GM18909 (cell line): ENCODE results near the gene KCNT1.

ENCODE experiments used
- ATAC-seq: cut with Tn5 transposase; IDR thresholded peaks from one replicate; pipeline ENCODE4 v1.9.1; 2021; ENCODE audit warnings: mild to moderate bottlenecking; ENCODE audit not compliant: unreplicated experiment, poor library complexity

KCNT1 gene

GRCh38 chr9:135774794-135775525, 73.0 kb downstream of the KCNT1 start:
- no peak for ATAC-seq

DNA sequence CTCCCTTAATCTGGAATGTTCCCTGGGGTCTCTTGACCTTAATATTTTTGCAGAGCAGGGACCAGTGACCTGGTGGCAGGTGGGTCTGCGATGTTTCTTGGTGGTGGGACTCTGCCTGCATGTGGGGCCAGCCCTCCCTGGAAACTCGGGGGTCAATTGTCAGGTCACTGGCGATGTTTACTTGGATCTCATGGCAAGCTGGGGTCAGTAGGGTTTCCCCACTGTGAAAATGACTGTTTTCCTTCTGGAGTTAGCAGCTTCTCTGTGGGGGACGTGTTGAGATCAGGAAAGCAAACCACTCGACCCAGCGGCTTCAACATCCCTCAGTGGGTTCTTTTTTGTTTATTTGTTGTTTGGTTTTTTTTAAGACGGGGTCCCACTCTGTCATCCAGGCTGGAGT, 73.9 kb downstream of the KCNT1 start:
- no peak for ATAC-seq

GRCh38 chr9:135776893-135777622, 75.1 kb downstream of the KCNT1 start:
- ATAC-seq: no peak

GRCh38 chr9:135777623-135778177, 75.7 kb downstream of the KCNT1 start:
- ATAC-seq: no peak

DNA sequence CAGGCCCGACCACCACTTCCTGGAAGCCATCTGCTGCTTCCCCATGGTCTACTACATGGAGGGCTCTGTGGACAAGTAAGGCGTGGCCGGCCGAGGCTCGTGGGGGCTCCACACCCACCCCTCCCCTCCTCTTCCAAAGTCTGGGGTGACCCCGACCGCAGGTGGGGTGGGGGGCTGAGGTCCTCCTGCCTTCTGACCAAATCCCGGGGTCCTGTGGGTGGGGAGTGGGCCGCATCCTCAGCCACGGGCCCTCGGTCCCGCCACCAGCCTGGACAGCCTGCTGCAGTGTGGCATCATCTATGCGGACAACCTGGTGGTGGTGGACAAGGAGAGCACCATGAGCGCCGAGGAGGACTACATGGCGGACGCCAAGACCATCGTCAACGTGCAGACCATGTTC, 76.4 kb downstream of the KCNT1 start:
- ATAC-seq: no peak

- ATAC-seq: no peak
Observed at GRCh38 chr9:135779571-135779970, 77.6 kb downstream of the KCNT1 start.

DNA sequence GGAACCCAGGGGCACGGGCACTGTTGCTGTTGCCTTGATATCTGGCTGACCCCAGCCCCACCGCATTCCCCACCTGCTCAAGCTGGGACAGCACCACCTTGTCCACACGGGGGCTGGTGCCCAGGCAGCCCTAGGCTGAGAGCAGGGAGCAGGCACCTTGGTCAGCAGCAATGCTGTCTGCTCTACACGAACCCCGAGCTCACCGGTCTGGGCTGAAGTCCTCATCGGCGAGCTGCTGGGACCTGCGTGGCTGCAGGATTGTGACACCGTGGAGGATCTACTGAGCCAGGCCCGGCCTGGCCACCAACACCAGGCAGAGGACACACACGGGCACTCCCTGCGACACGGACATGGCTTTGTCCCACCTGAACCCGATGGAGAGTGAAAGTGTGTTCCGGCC, 78.1 kb downstream of the KCNT1 start:
- no peak for ATAC-seq

DNA sequence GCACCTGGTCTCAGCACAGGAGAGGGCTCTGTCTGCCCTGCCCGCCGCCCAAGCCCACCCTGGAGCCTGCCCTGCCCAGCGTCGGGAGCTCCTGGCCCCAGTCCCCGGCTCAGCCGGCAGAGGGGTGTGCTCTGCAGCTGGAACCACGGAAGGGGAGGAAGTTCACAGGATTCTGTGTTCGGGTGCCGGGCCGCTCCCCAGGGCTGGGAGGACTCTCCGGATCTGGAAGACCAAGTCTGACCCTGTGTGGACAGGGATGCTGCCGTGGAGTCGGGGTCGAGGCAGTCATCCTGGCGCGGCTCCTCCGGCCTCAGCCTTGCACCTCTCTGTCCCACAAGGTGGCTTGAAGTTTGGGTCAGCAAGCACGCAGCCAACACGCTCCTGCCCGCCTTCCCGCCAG, 78.6 kb downstream of the KCNT1 start:
- no peak for ATAC-seq

DNA sequence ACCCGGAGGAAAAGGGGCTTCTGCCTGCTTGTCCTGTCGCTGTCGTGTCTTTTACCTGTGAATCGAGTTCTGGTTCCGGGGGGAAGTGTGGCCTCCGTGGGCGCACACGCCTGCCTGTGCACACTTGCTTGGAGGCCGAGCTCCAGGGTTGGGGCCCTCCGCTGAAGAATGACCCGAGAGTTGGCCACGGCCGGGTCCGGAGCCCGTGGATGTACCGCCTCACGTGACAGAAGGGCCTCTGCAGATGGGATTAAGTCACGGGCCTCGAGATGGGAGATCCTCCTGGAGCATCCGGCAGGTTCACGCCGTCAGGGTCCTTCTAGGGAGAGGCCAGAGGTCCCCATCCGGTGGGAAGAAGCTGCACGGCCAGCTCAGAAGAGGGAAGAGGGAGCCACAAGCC, 81.0 kb downstream of the KCNT1 start:
- ATAC-seq: no peak

DNA sequence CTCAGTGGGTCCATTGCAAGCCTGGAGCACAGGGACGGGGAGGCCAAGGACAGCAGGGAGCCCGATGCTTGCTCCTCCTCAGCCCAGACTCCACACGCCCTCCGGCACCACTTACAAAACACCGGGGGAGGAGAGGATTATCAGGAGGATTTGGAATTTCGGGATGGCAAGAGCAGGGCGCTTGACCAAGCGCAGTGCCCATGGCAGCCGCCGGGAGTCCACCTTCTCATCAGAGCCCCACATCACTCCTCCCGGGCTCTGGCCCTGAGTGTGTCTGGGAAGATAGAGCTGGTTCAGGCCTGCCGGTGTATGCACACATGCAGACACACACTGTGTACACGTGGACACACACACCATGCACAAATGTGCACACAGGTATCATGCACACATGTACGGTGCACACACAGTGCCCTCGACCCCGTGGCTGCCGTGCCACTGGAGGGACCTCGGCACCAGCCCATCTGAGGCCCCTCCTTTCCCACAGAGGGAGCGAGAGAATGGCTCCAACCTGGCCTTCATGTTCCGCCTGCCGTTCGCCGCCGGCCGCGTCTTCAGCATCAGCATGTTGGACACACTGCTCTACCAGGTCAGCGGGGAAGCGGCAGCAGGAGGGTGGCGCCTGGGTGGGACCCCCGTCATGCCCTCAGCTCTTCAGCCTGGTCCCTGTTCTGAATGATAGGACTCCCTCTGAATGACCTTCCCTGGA, 81.7 kb downstream of the KCNT1 start:
- no peak for ATAC-seq

DNA sequence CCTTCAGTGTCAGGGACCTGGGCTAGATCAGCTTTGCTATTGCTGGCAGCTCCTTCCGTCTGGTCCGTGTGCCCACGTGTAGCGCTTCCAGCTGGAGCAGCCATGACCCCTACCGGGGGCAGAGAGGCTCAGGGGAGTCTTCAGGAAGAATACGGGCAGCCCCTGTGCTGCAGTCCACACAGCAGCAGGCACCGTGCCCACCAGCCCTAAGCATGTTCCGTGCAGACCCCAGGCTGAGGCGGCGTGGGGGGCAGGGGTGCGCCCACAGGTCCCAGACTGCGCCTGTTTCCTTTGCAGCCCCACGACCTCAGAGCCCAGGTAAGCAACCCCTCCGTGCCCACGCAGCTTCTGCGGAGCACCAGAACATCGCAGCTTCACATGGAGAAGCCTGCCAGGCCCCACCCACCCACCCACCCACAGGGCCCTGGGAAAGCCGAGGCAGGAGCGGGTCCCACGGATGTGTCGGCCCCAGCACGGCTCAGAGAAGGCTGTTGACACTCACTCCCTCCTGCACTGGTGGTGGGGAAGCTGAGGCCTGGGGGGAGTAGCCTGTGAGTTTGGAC, 83.1 kb downstream of the KCNT1 start:
- ATAC-seq: no peak

- no peak for ATAC-seq
Observed at GRCh38 chr9:135786146-135786690, 84.2 kb downstream of the KCNT1 start.

GRCh38 chr9:135787317-135787716, 85.3 kb downstream of the KCNT1 start:
- no peak for ATAC-seq

- no peak for ATAC-seq
Observed at GRCh38 chr9:135787776-135788575, 86.0 kb downstream of the KCNT1 start.

- ATAC-seq: no peak
Observed at GRCh38 chr9:135788576-135789300, 86.8 kb downstream of the KCNT1 start.

DNA sequence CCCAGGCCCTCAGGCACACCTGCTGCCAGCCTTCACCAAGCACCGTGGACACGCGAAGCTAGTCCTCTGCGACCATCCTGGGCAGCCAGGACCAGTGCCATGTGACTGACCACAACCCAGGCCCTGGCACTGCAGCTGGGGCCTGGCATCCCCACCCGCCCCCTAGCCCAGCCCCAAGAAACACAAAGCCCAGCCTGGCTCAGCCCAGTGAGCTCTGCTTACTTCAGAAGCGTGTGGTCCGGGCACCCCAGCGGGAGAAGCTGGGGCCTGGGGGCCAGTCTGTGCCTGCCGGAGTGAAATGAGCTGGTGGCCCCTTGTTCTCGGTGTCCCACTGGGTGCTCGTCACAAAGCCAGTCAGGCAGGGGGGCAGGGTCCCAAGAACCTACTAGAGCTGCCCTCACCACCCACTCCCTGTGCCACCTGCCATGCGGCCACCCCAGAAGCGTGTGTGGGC, 87.9 kb downstream of the KCNT1 start:
- ATAC-seq: no peak

- no peak for ATAC-seq
Observed at GRCh38 chr9:135790356-135790755, 88.4 kb downstream of the KCNT1 start.

GRCh38 chr9:135790850-135791249, 88.9 kb downstream of the KCNT1 start:
- no peak for ATAC-seq
